Measurements from ENCODE around the gene ASIC4. TPM values are rescaled to one million over a fixed set of nuclear protein-coding genes. Genes with fewer than 3 reads are reported as not detected.

The ASIC4 gene
- total RNA-seq, 1 donor from 2014 or later: not detected

DNA sequence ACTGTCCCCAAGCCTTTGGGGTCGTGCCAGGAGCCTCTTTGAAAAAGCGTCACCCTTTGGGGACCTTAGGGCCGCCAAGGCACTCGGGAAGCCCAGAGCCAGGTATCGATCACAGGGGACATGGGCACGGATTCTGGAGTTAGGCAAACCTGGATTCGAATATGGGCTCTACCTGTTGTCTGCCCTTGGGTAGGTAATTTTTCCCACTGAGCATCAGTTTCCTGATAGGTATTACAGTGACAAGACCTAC is 38.8 kb downstream of the ASIC4 start:
- H3K36me3 ChIP-seq (ENCODE audit: control insufficient read depth, insufficient read depth, low read length): no peaks in the 10 kb centered on the region
- TF ChIP-seq, protein P1, sequence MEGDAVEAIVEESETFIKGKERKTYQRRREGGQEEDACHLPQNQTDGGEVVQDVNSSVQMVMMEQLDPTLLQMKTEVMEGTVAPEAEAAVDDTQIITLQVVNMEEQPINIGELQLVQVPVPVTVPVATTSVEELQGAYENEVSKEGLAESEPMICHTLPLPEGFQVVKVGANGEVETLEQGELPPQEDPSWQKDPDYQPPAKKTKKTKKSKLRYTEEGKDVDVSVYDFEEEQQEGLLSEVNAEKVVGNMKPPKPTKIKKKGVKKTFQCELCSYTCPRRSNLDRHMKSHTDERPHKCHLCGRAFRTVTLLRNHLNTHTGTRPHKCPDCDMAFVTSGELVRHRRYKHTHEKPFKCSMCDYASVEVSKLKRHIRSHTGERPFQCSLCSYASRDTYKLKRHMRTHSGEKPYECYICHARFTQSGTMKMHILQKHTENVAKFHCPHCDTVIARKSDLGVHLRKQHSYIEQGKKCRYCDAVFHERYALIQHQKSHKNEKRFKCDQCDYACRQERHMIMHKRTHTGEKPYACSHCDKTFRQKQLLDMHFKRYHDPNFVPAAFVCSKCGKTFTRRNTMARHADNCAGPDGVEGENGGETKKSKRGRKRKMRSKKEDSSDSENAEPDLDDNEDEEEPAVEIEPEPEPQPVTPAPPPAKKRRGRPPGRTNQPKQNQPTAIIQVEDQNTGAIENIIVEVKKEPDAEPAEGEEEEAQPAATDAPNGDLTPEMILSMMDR (IDR thresholded peaks at IDR 0.05; ENCODE audit: insufficient read depth, low read length, poor library complexity, severe bottlenecking): no peak
- no peak for DNase-seq (ENCODE audit: low read depth)

DNA sequence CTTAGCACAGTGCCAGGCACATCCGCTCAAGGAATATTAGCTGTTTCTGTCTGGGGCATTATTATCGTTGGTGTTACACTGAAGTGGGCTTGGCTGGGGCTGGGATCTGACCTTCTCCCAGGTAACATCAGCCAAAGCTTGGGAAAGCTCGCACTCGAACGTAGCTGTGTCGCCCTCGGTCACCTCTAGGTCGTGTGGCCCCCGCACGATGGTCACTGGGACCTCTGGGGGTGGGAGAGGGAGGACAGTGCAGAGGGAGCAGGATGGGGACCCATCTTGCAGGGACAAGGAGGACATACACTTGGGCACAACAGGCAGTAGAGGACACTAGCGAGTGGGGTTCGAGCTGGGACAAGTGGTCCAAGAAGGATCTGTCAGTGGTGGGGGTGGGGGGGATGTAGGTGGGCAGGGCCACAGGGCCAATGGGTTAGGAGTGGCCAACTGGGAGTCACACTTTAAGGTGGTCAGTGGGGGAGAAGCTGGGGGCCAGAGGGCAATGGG is 39.2 kb downstream of the ASIC4 start:
- no peaks in the 10 kb centered on the region for H3K36me3 ChIP-seq (ENCODE audit: control insufficient read depth, insufficient read depth, low read length)

More for the DNA sequence above, 38.8 kb downstream of the ASIC4 start:
- H3K4me3 ChIP-seq (ENCODE audit: low read depth, low read length): peak overlapping the region; percentile 70
- peaks cover 14% of the 10 kb centered on the region for H3K27me3 ChIP-seq (ENCODE audit: control insufficient read depth, insufficient read depth, low read length)

DNA sequence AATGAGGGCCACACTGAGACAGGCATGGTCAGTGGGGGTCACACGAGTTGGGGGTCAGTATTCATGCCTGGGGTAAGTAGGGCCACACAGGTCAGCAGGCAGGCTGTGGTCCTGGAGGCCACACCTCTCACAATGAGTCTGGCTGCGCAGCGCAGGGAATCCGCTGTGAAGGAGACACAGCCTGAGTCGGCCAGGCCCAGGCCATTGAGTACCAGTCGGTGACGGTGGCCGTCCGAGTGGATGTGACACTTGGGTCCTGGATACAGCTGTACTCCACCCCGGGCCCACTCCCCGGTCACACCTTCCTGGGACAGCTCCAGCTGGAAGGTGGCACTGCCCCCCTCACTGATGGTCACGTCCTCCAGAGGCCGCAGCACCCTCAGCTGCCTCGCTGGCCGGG is 40.1 kb downstream of the ASIC4 start:
- DNase-seq (ENCODE audit: low read depth): no peak
- Histone ChIP-seq H3K36me3 (ENCODE audit: control insufficient read depth, insufficient read depth, low read length) (no peaks in the 10 kb centered on the region), H3K27me3 (ENCODE audit: control insufficient read depth, insufficient read depth, low read length) (peaks cover 14% of the 10 kb centered on the region), H3K4me3 (ENCODE audit: low read depth, low read length) (no peak overlapping the region)
- TF ChIP-seq, protein P1 (IDR thresholded peaks at IDR 0.05; ENCODE audit: insufficient read depth, low read length, poor library complexity, severe bottlenecking): no peak

More for the DNA sequence above, 39.2 kb downstream of the ASIC4 start:
- DNase-seq (ENCODE audit: low read depth): no peak
- peaks cover 14% of the 10 kb centered on the region for H3K27me3 ChIP-seq (ENCODE audit: control insufficient read depth, insufficient read depth, low read length)
- TF ChIP-seq, protein P1 (IDR thresholded peaks at IDR 0.05; ENCODE audit: insufficient read depth, low read length, poor library complexity, severe bottlenecking): no peak
- H3K4me3 ChIP-seq (ENCODE audit: low read depth, low read length): no peak overlapping the region

DNA sequence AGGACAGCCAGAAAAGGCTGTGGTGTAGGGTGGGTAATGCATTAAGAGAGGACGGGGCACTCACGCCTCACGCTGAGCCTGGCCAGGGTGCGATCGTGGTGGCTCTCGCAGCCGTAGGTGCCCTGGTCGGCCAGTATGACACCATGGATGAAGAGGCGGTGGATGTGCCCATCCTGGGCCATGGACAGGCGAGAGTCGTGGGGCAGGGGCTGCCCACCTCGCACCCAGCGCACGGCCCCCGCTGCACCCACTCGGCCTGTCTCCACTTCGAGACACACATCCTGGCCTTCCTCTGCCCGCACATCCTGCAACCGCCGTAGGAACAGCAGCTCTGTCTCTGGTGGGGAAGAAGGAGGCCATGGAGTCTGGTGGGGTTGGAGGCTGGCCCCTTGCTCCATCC is 41.7 kb downstream of the ASIC4 start:
- Histone ChIP-seq H3K36me3 (ENCODE audit: control insufficient read depth, insufficient read depth, low read length) (no peaks in the 10 kb centered on the region), H3K27me3 (ENCODE audit: control insufficient read depth, insufficient read depth, low read length) (peaks cover 14% of the 10 kb centered on the region), H3K4me3 (ENCODE audit: low read depth, low read length) (no peak overlapping the region)
- no peak for DNase-seq (ENCODE audit: low read depth)
- TF ChIP-seq, protein P1 (IDR thresholded peaks at IDR 0.05; ENCODE audit: insufficient read depth, low read length, poor library complexity, severe bottlenecking): no peak

DNA sequence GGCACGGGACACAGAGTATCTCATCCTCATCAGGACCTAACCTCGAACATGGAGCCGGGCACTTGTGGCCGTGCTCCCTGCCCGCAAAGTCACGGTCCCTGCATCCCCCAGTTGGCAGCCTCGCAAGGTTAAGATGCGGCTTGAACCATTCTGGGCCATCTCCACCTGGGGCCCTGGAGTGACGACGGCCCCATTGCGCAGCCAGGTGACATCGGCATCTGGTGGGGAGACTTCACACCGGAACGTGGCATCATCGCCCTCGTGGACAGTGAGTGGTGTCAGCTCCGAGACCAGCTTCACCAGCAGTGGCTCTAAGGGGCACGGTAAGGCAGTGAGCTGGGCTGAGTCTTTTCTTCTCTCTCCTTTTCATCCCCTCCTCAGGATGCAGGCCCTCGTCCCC is 42.1 kb downstream of the ASIC4 start:
- TF ChIP-seq, protein P1 (IDR thresholded peaks at IDR 0.05; ENCODE audit: insufficient read depth, low read length, poor library complexity, severe bottlenecking): no peak
- Histone ChIP-seq H3K27me3 (ENCODE audit: control insufficient read depth, insufficient read depth, low read length) (peaks cover 14% of the 10 kb centered on the region), H3K4me3 (ENCODE audit: low read depth, low read length) (no peak overlapping the region), H3K36me3 (ENCODE audit: control insufficient read depth, insufficient read depth, low read length) (no peaks in the 10 kb centered on the region)
- no peak for DNase-seq (ENCODE audit: low read depth)

DNA sequence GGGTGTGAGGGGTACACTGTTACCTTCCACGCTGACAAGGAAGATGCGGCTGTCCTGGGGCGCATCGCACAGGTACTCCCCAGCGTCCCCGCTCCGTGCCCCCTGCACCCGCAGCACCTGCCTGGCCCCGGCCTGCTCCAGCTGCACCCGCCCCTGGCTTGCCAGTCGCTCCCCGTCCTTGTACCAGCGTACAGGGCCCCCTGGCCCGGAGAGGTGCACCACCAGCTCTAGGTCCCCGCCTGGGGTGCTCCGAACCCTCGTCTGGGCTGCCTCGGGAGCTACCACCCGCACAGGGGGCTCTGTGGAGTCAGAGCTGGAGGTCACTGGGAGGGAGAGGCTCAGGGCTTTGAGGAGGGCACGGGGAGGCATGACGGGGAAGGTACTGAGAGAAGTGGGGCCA is 43.0 kb downstream of the ASIC4 start:
- TF ChIP-seq, protein P1 (IDR thresholded peaks at IDR 0.05; ENCODE audit: insufficient read depth, low read length, poor library complexity, severe bottlenecking): no peak
- Histone ChIP-seq H3K4me3 (ENCODE audit: low read depth, low read length) (no peak overlapping the region), H3K27me3 (ENCODE audit: control insufficient read depth, insufficient read depth, low read length) (peaks cover 22% of the 10 kb centered on the region), H3K36me3 (ENCODE audit: control insufficient read depth, insufficient read depth, low read length) (no peaks in the 10 kb centered on the region)
- DNase-seq (ENCODE audit: low read depth): no peak

Measured in kidney epithelial cell (primary cell).